Stomach (tissue), 8 donors: ENCODE data around the gene CSNK1G1. TPM values are rescaled to one million over a fixed set of nuclear protein-coding genes. Genes with fewer than 3 reads are reported as not detected.

ENCODE experiments used
- polyA plus RNA-seq, 3 donors: library from polyadenylated mRNA; stranded (reverse); fragments of 200-250 nt; gene quantifications; one replicate each; pipeline ENCODE4 v1.2.3, GENCODE V29; 2013
- small RNA-seq, 4 donors: library from RNA; depleted of rRNA; stranded (forward); fragments of <200 nt; gene quantifications; one replicate each; pipeline ENCODE3, GENCODE V24; 2016
- total RNA-seq, 5 donors: library from RNA; depleted of rRNA; stranded (reverse); fragments of >200 nt; gene quantifications; one replicate each; pipeline versions ENCODE4 v1.1.0 to v1.2.3, GENCODE V29; 2014 to 2016
- donor health status: healthy with polysubstance abuse.
- donor health status: Bipolar disorder and iron deficiency.
- donor health status: healthy.

The CSNK1G1 gene
- total and polyA plus RNA-seq, 8 donors, result 2.4 to 63.1 (median 5.4) TPM

Small RNA genes lying within 50 kb of the gene (small RNA-seq; reads per million reads assigned to genes)
- gene RF00554, result 0 reads per million in 4 donors

Other genes starting within 250 kb of the CSNK1G1 start
- gene SNX22, start 204.4 kb downstream of the CSNK1G1 start, total RNA-seq, result 10 to 100 TPM in 1 of 5 donors, 1 to 10 TPM in 1, under 1 TPM in 1, not detected in 2; 0.92 to 41.1 (median 5.9) TPM
- gene SNX22, start 204.4 kb downstream of the CSNK1G1 start, polyA plus RNA-seq, result 1 to 10 TPM; 2.6 to 4.5 (median 3.1) TPM
- gene PPIB, start 193.2 kb downstream of the CSNK1G1 start, total RNA-seq, result 100 to 1,000 TPM; 116 to 468 (median 176) TPM
- gene PPIB, start 193.2 kb downstream of the CSNK1G1 start, polyA plus RNA-seq, result 100 to 1,000 TPM; 227 to 582 (median 370) TPM
- 1 to 10 TPM in 2 of 5 donors, not detected in 3; 1.3 to 5.7 TPM for gene PCLAF, start 25.3 kb upstream of the CSNK1G1 start, total RNA-seq
- gene PCLAF, start 25.3 kb upstream of the CSNK1G1 start, polyA plus RNA-seq, result 10 to 100 TPM; 18.6 to 32.5 (median 25.5) TPM
- gene TRIP4, start 31.7 kb upstream of the CSNK1G1 start, total RNA-seq, result 10 to 100 TPM in 3 of 5 donors, 1 to 10 TPM in 2; 1.8 to 59.4 (median 15.5) TPM
- gene TRIP4, start 31.7 kb upstream of the CSNK1G1 start, polyA plus RNA-seq, result 10 to 100 TPM; 21.0 to 35.1 (median 23.1) TPM
- gene ZNF609, start 104.4 kb upstream of the CSNK1G1 start, total RNA-seq, result 10 to 100 TPM; 23.2 to 64.7 (median 32.5) TPM
- 1 to 10 TPM; 2.7 to 7.0 (median 6.5) TPM for gene ZNF609, start 104.4 kb upstream of the CSNK1G1 start, polyA plus RNA-seq